ENCODE data around the gene ZNF804B.

Gene ZNF804B

GRCh38 chr7:88791891-88792290, 32.4 kb downstream of the ZNF804B start:
- Histone ChIP-seq H3K36me3 (ENCODE audit: control insufficient read depth in 2 of 2, insufficient read depth in 1 of 2, low read length in 2 of 2) (no peaks in the 10 kb centered on the region), H3K27ac (ENCODE audit: extremely low read depth, low read depth, low read length) (no peak overlapping the region), H3K9me3 (ENCODE audit: control insufficient read depth, insufficient read depth, low read depth, low read length) (no peaks in the 10 kb centered on the region), H3K4me1 (ENCODE audit: control insufficient read depth, insufficient read depth, low read length) (no peaks in the 10 kb centered on the region), H3K4me3 (ENCODE audit: low read depth, low read length) (no peak overlapping the region)
- CTCF ChIA-PET, result interaction anchor here (1.1 kb wide), 1 partner anchor 43 kb away, joined by 4 read pairs; no protein-coding TSS in a partner anchor
- TF ChIP-seq ZNF768 (tag by site-specific recombination; IDR thresholded peaks at IDR 0.05) (no peak), ZNF692 (tag by site-specific recombination; IDR thresholded peaks at IDR 0.05) (no peak), ZNF26 (tag by site-specific recombination; IDR thresholded peaks at IDR 0.05) (no peak), ZNF654 (tag by site-specific recombination; IDR thresholded peaks at IDR 0.05; ENCODE audit: low read depth) (no peak), KLF17 (tag by site-specific recombination; IDR thresholded peaks at IDR 0.05) (no peak), ZNF843 (tag by site-specific recombination; IDR thresholded peaks at IDR 0.05) (no peak), ZBTB6 (tag by site-specific recombination; IDR thresholded peaks at IDR 0.05) (no peak), ZNF658 (tag by site-specific recombination; IDR thresholded peaks at IDR 0.05) (no peak)
- POLR2A ChIA-PET, result no interaction called here

- CTCF ChIA-PET, result interaction anchor here (1.1 kb wide), 1 partner anchor 43 kb away, joined by 4 read pairs; no protein-coding TSS in a partner anchor
- no peak overlapping the region for H3K27ac ChIP-seq (ENCODE audit: extremely low read depth, low read depth, low read length)
- no peaks in the 10 kb centered on the region for H3K4me1 ChIP-seq (ENCODE audit: control insufficient read depth, insufficient read depth, low read length)
- no peaks in the 10 kb centered on the region for H3K36me3 ChIP-seq (ENCODE audit: control insufficient read depth in 2 of 2, insufficient read depth in 1 of 2, low read length in 2 of 2)
- H3K4me3 ChIP-seq (ENCODE audit: low read depth, low read length), result no peak overlapping the region
- TF ChIP-seq KLF8 (tag by site-specific recombination; IDR thresholded peaks at IDR 0.05), result no peak
- TF ChIP-seq ZNF626 (tag by site-specific recombination; IDR thresholded peaks at IDR 0.05), result no peak
- TF ChIP-seq ATF2 (tag by site-specific recombination; IDR thresholded peaks at IDR 0.05; ENCODE audit: low read depth), result no peak
- no peak for TF ChIP-seq ZSCAN5A (tag by site-specific recombination; IDR thresholded peaks at IDR 0.05)
- TF ChIP-seq ZNF521 (tag by site-specific recombination; IDR thresholded peaks at IDR 0.05), result no peak
- no peak for TF ChIP-seq KLF7 (tag by site-specific recombination; IDR thresholded peaks at IDR 0.05; ENCODE audit: borderline replicate concordance)
- no peak for TF ChIP-seq ZNF146 (tag by site-specific recombination; IDR thresholded peaks at IDR 0.05)
- TF ChIP-seq KLF16 (tag by site-specific recombination; IDR thresholded peaks at IDR 0.05), result no peak
- no peak for TF ChIP-seq GFI1B (tag by site-specific recombination; IDR thresholded peaks at IDR 0.05)
- TF ChIP-seq PRDM1 (tag by site-specific recombination; IDR thresholded peaks at IDR 0.05), result no peak
- no peak for TF ChIP-seq TCF7L2 (IDR thresholded peaks at IDR 0.05; ENCODE audit: borderline replicate concordance, low read depth, low read length)
- TF ChIP-seq ZNF138 (tag by site-specific recombination; IDR thresholded peaks at IDR 0.05; ENCODE audit: borderline replicate concordance), result no peak
- TF ChIP-seq ZNF391 (tag by site-specific recombination; IDR thresholded peaks at IDR 0.05; ENCODE audit: borderline replicate concordance, low read depth), result no peak
- no peak for TF ChIP-seq REST (tag by site-specific recombination; IDR thresholded peaks at IDR 0.05)
- TF ChIP-seq ZNF610 (tag by site-specific recombination; IDR thresholded peaks at IDR 0.05; ENCODE audit: borderline replicate concordance), result no peak
- H3K9me3 ChIP-seq (ENCODE audit: control insufficient read depth, insufficient read depth, low read depth, low read length), result no peaks in the 10 kb centered on the region
- POLR2A ChIA-PET, result no interaction called here
These were observed 32.9 kb downstream of the ZNF804B start for GRCh38 chr7:88792361-88792760.

Data from HEK293 (cell line).